Stimulated activated naive CD4-positive, alpha-beta T cell (primary cell): ENCODE data around the gene ARFIP1.

Experiments
- DNase-seq, 6 experiments: peaks; one replicate each; lab custom pipeline; 2025; lab: John Stamatoyannopoulos, UW

Gene ARFIP1

GRCh38 chr4:152961773-152962115 lies 182.0 kb downstream of the ARFIP1 start:
- DNase-seq, result no peak
